SH-SY5Y (cell line): Measurements from ENCODE around the gene NCK2.

Source experiments
- GATA2 ChIP-seq: IDR thresholded peaks from 2 replicates; pipeline ENCODE4 v1.6.1; 2011; ENCODE audit warnings: mild to moderate bottlenecking, low read depth, low read length
- GATA3 ChIP-seq: IDR thresholded peaks from 2 replicates; pipeline ENCODE4 v1.6.1; 2011; ENCODE audit warnings: low read depth, mild to moderate bottlenecking, low read length, moderate library complexity

Gene NCK2

GRCh38 chr2:105784589-105784988 is 39.9 kb downstream of the NCK2 start:
- TF ChIP-seq GATA2 (no peak), GATA3 (no peak)

- TF ChIP-seq GATA3 (no peak), GATA2 (no peak)
Measured at GRCh38 chr2:105785095-105785847, 40.6 kb downstream of the NCK2 start.

GRCh38 chr2:105786231-105787230 is 41.8 kb downstream of the NCK2 start:
- TF ChIP-seq GATA3 (no peak), GATA2 (no peak)

GRCh38 chr2:105787376-105788318 is 42.9 kb downstream of the NCK2 start:
- TF ChIP-seq GATA2 (no peak), GATA3 (no peak)

GRCh38 chr2:105788670-105789290 is 44.1 kb downstream of the NCK2 start:
- TF ChIP-seq GATA2 (no peak), GATA3 (no peak)

- TF ChIP-seq GATA2: no peak
- no peak for TF ChIP-seq GATA3
Measured at GRCh38 chr2:105789745-105790460, 45.2 kb downstream of the NCK2 start.

GRCh38 chr2:105790461-105791149 is 45.9 kb downstream of the NCK2 start:
- TF ChIP-seq GATA2 (no peak), GATA3 (no peak)

- TF ChIP-seq GATA3 (no peak), GATA2 (no peak)
Measured at GRCh38 chr2:105791229-105791628, 46.5 kb downstream of the NCK2 start.

- TF ChIP-seq GATA3: no peak
- no peak for TF ChIP-seq GATA2
Measured at GRCh38 chr2:105792561-105792960, 47.8 kb downstream of the NCK2 start.

GRCh38 chr2:105793196-105793975 is 48.7 kb downstream of the NCK2 start:
- no peak for TF ChIP-seq GATA3
- TF ChIP-seq GATA2: no peak

GRCh38 chr2:105794926-105795574 is 50.3 kb downstream of the NCK2 start:
- no peak for TF ChIP-seq GATA3
